ENCODE data around the gene RAPGEF1. TPM values are rescaled to one million over a fixed set of nuclear protein-coding genes. Genes with fewer than 3 reads are reported as not detected.

Gene RAPGEF1
- total and polyA plus RNA-seq, 12 donors: 39.6 to 135 (median 111) TPM

DNA sequence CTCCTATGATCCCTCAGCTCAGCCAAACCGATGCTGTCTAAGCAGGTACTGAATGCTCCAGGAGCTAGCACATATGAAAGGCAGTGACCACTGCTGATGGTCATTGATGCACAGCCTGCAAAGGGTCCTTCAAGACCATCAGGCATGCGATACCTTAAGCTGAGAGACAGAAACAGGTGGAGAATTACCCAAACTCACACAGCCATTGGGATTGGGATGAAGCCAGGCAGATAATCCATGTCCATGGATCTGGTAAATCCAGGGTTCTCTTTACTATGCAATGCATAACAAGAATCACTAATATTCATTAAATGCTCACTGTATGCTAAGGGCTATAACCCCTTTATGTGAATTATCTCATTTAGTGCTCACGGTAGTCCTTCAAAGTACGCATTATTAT lies 36.2 kb downstream of the RAPGEF1 start:
- Histone ChIP-seq H3K27ac (peak overlapping the region in 7 of 10 donors; percentile 15 to 91 (median 86)), H3K4me1 (peaks cover 12 to 100% (median 78%) of the 10 kb centered on the region in 9 donors), H3K36me3 (no peaks in the 10 kb centered on the region), H3K4me3 (peak overlapping the region in 5 of 10 donors; percentile 49 to 54 (median 53)), H3K9me3 (no peaks in the 10 kb centered on the region), H3K27me3 (no peaks in the 10 kb centered on the region)
- ATAC-seq: no peak
- DNase-seq: no peak
- 76 to 87% methylated on average over 4 of the region's 4 CpGs for WGBS, 2 donors
- intact Hi-C loops (cut with DNase I): loop anchor here in 3 of 10 donors (1.0 to 5.0 kb wide), 2 partner anchors 28 to 34 kb away; no protein-coding TSS in a partner anchor
- TF ChIP-seq, protein P1, sequence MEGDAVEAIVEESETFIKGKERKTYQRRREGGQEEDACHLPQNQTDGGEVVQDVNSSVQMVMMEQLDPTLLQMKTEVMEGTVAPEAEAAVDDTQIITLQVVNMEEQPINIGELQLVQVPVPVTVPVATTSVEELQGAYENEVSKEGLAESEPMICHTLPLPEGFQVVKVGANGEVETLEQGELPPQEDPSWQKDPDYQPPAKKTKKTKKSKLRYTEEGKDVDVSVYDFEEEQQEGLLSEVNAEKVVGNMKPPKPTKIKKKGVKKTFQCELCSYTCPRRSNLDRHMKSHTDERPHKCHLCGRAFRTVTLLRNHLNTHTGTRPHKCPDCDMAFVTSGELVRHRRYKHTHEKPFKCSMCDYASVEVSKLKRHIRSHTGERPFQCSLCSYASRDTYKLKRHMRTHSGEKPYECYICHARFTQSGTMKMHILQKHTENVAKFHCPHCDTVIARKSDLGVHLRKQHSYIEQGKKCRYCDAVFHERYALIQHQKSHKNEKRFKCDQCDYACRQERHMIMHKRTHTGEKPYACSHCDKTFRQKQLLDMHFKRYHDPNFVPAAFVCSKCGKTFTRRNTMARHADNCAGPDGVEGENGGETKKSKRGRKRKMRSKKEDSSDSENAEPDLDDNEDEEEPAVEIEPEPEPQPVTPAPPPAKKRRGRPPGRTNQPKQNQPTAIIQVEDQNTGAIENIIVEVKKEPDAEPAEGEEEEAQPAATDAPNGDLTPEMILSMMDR (IDR thresholded peaks at IDR 0.05): no peak

DNA sequence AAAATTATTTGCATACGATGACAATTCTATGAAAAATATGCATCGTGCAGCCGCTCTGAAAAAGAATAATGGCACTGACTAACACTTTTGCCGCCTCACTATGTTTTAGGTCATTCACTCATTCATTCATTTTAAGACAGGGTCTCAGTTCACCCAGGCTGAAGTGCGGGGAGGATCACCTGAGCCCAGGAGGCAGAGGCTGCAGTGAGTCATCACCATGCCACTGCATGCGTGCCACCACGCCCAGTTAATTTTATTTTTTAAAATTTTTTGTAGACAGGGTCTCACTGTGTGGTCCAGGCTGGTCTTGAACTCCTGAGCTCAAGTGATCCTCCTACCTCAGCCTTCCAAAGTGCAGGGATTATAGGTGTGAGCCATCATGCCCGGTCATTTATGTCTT lies 37.0 kb downstream of the RAPGEF1 start:
- Histone ChIP-seq H3K4me1 (peaks cover 12 to 100% (median 78%) of the 10 kb centered on the region in 9 donors), H3K27me3 (no peaks in the 10 kb centered on the region), H3K4me3 (peak overlapping the region in 1 of 10 donors; percentile 19), H3K9me3 (no peaks in the 10 kb centered on the region), H3K27ac (peak overlapping the region in 5 of 10 donors; percentile 72 to 91 (median 90)), H3K36me3 (peaks cover 0 to under 1% (median 0%) of the 10 kb centered on the region in 9 donors)
- WGBS, 2 donors: 92 to 95% methylated on average over 8 of the region's 8 CpGs
- TF ChIP-seq, protein P1 (IDR thresholded peaks at IDR 0.05): no peak
- intact Hi-C loops (cut with DNase I): loop anchor here in 2 of 10 donors (5.0 kb wide), 1 partner anchor 34 kb away; no protein-coding TSS in a partner anchor
- ATAC-seq: no peak
- no peak for DNase-seq

DNA sequence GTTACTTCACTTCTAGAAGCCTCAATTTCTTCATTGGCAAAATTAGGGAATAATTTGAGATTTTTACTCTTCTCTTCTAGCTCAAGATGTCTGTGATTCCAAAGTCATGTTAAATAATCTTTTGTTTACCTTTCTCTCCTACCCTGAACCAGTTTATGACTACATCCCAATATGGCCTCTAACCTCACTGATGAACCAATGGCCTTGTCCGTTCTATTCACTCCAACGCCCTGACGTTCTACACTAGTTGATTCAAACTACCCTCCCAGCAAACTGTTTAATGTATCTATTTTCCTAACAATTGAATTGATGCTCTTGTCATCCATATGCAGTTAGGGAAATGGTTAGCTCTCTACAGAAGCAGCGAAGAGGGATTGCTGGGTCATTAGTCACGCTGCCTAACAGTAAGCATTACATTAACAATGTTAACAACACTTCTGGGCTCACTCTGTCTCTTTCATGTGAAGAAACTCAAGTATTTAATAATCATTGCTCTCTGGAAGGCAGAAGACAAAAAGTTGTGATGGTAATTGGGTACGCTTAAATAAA lies 38.0 kb downstream of the RAPGEF1 start:
- peaks cover 18 to 100% (median 82%) of the 10 kb centered on the region in 9 donors for H3K4me1 ChIP-seq
- intact Hi-C loops (cut with DNase I): loop anchor here in 2 of 10 donors (5.0 kb wide), 1 partner anchor 35 kb away; no protein-coding TSS in a partner anchor
- ATAC-seq: no peak
- H3K36me3 ChIP-seq: peaks cover 0 to 4% (median 0%) of the 10 kb centered on the region in 9 donors
- H3K27me3 ChIP-seq: no peaks in the 10 kb centered on the region
- peak overlapping the region in 1 of 10 donors; percentile 21 for H3K4me3 ChIP-seq
- TF ChIP-seq, protein P1 (IDR thresholded peaks at IDR 0.05): no peak
- no peaks in the 10 kb centered on the region for H3K9me3 ChIP-seq
- WGBS, 2 donors: 82 to 85% methylated on average over 6 of the region's 6 CpGs
- no peak for DNase-seq
- H3K27ac ChIP-seq: peak overlapping the region in 9 of 10 donors; percentile 40 to 95 (median 86)

DNA sequence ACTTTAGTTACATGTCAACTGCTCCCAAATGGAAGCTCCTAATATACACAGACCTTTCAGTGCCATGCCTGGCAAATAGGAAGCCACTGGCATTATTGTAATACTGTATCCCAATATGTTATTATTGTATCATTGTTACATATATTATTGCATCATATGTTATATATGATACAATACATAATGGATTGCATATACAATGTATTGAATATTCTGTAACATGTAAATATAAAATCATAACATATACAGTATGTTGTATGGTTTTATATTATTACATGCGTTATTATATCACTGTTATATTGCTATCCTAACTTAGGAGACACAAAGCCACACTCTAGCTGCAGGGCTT lies 38.5 kb downstream of the RAPGEF1 start:
- ATAC-seq (no peak), DNase-seq (no peak)
- 77 to 89% methylated on average over 1 of the region's 1 CpG for WGBS, 2 donors
- intact Hi-C loops (cut with DNase I): loop anchor here in 2 of 10 donors (5.0 kb wide), 1 partner anchor 36 kb away; no protein-coding TSS in a partner anchor
- H3K9me3 ChIP-seq: no peaks in the 10 kb centered on the region
- peak overlapping the region in 9 of 10 donors; percentile 40 to 95 (median 86) for H3K27ac ChIP-seq
- H3K36me3 ChIP-seq: peaks cover 0 to 4% (median 0%) of the 10 kb centered on the region in 9 donors
- TF ChIP-seq, protein P1 (IDR thresholded peaks at IDR 0.05): no peak
- no peaks in the 10 kb centered on the region for H3K27me3 ChIP-seq
- peaks cover 18 to 100% (median 86%) of the 10 kb centered on the region in 9 donors for H3K4me1 ChIP-seq
- peak overlapping the region in 1 of 10 donors; percentile 21 for H3K4me3 ChIP-seq
